GM13976 (cell line): Measurements from ENCODE around the gene UBAC2.
"Not testable (repeated sequence)": the region's sequence is repeated elsewhere in the genome, so short reads cannot be mapped to it uniquely, and the experiment has no call there.

Experiments
- DNase-seq: peaks from one replicate; pipeline ENCODE4 v3.0.0; 2012; ENCODE audit warnings: low spot score
- CTCF ChIP-seq: IDR thresholded peaks from 2 replicates; pipeline ENCODE4 v1.5.1; 2012; ENCODE audit warnings: borderline replicate concordance, mild to moderate bottlenecking; ENCODE audit not compliant: insufficient read depth; ENCODE audit errors: extremely low read depth, missing control alignments, control extremely low read depth
- in situ Hi-C: fragments of 300-500 bp; cut with MboI; formaldehyde crosslinking; loops from one replicate; pipeline ENCODE4 v1.12.0; 2022; ENCODE audit warnings: low sequenced_read_pairs, mixed read lengths, inconsistent platforms; ENCODE audit not compliant: unreplicated experiment

Gene UBAC2

GRCh38 chr13:99389520-99390304 is 189.1 kb downstream of the UBAC2 start:
- TF ChIP-seq CTCF, result no peak
- no peak for DNase-seq
- in situ Hi-C loops, result loop anchor here (10.0 kb wide), 1 partner anchor 45 kb away; no protein-coding TSS in a partner anchor

GRCh38 chr13:99390601-99391000 is 189.9 kb downstream of the UBAC2 start:
- in situ Hi-C loops, result no loop called here
- TF ChIP-seq CTCF, result no peak
- DNase-seq, result no peak

GRCh38 chr13:99391781-99392469 is 191.3 kb downstream of the UBAC2 start:
- in situ Hi-C loops, result no loop called here
- no peak for TF ChIP-seq CTCF
- no peak for DNase-seq

- TF ChIP-seq CTCF, result no peak
- in situ Hi-C loops, result no loop called here
- no peak for DNase-seq
Measured at GRCh38 chr13:99392470-99393135, 191.9 kb downstream of the UBAC2 start.

- in situ Hi-C loops, DNase-seq: not testable (repeated sequence)
Measured at GRCh38 chr13:99393391-99393790, 192.7 kb downstream of the UBAC2 start.

DNA sequence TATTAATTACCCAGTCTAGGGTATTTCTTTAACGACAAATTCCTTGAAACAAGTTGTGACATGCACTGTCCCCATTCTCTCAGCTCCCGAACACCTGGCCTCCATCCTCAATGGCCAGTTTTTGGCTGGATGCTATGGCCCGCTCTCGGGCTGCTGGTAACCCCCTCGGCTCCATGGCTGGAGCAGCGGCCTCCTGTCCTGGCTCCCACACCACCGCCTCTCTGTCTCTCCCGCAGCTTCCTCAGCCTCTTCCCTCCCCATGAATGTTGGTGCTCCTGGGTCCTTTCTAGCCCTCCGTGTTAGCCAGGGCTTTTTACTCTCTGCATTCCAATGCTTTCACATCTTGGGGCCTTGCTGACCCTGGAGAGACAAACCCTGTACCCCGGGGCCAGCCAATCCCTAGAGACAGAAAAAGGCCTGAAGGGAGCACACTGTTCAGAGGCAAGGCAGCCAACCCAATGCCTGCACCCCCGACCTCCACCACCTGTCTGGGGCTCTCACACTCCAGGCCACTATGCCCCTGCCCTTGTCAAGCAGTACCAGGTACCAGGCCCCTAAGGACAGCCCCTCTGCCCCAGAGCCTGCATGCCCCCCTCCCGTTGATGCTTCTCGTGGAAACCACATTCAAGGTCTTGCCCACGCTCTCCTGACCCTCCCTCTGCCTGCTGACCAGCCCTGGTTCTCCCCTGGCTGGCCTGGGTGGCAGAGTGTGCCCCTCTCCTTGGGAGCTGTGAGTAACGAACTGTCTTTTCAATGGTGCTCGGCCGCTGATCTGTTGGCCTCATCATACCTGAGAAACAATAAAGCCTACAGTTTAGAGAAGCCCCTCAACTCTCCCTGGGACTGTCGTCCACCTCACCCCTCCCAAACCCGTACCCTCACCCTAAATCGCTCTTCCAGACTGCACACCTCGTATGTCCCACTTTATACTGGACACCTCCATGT is 193.4 kb downstream of the UBAC2 start:
- DNase-seq, result no peak
- in situ Hi-C loops, result no loop called here
- no peak for TF ChIP-seq CTCF
